H9 (cell line): ENCODE data around the gene MRPL9. TPM values are rescaled to one million over a fixed set of nuclear protein-coding genes. Genes with fewer than 3 reads are reported as not detected.

ENCODE experiments used
- DNase-seq: peaks from one replicate; pipeline ENCODE4 v3.0.0-alpha.2; 2017
- H2AFZ ChIP-seq: one replicate; pipeline ENCODE4 v1.6.1; 2013; ENCODE audit warnings: mild to moderate bottlenecking, low read length, control low read depth, moderate library complexity
- H2AK5ac ChIP-seq: 2 replicates; pipeline ENCODE4 v1.6.1; 2013; ENCODE audit warnings: low read length, control low read depth, mixed read lengths; ENCODE audit not compliant: insufficient read length
- H2BK120ac ChIP-seq: one replicate; pipeline ENCODE4 v1.6.1; 2013; ENCODE audit warnings: low read depth, mild to moderate bottlenecking, low read length, control low read depth, inconsistent platforms; ENCODE audit not compliant: poor library complexity, severe bottlenecking
- H2BK12ac ChIP-seq: 2 replicates; pipeline ENCODE4 v1.6.1; 2013; ENCODE audit warnings: low read length, control low read depth, mixed read lengths, low read depth; ENCODE audit not compliant: insufficient read length
- H2BK15ac ChIP-seq: 2 replicates; pipeline ENCODE4 v1.6.1; 2013; ENCODE audit warnings: low read depth, low read length, control low read depth
- H2BK20ac ChIP-seq: one replicate; pipeline ENCODE4 v1.6.1; 2013; ENCODE audit warnings: low read depth, mild to moderate bottlenecking, low read length, control low read depth, inconsistent platforms; ENCODE audit not compliant: poor library complexity, severe bottlenecking
- H2BK5ac ChIP-seq: 2 replicates; pipeline ENCODE4 v1.6.1; 2013; ENCODE audit warnings: low read length, control low read depth, mixed read lengths; ENCODE audit not compliant: insufficient read length
- H3K14ac ChIP-seq: 2 replicates; pipeline ENCODE4 v1.6.1; 2013; ENCODE audit warnings: low read length, control low read depth; ENCODE audit not compliant: insufficient read depth
- H3K18ac ChIP-seq: 2 replicates; pipeline ENCODE4 v1.6.1; 2013; ENCODE audit warnings: low read depth, mild to moderate bottlenecking, mixed read lengths, low read length, control low read depth; ENCODE audit not compliant: insufficient read length
- H3K23ac ChIP-seq: 2 replicates; pipeline ENCODE4 v1.6.1; 2013; ENCODE audit warnings: low read length, control low read depth, mixed read lengths, low read depth; ENCODE audit not compliant: insufficient read length
- H3K23me2 ChIP-seq: 2 replicates; pipeline ENCODE4 v1.6.1; 2013; ENCODE audit warnings: low read depth, mild to moderate bottlenecking, mixed read lengths, low read length, control low read depth; ENCODE audit not compliant: insufficient read length, poor library complexity, severe bottlenecking
- H3K27ac ChIP-seq: 2 replicates; pipeline ENCODE4 v1.5.1; 2013; ENCODE audit warnings: low read length, control low read depth, mixed read lengths, low read depth; ENCODE audit not compliant: insufficient read length
- H3K27me3 ChIP-seq: 2 replicates; pipeline ENCODE4 v1.6.1; 2013; ENCODE audit warnings: low read length, control low read depth, inconsistent platforms; ENCODE audit not compliant: insufficient read depth
- H3K4ac ChIP-seq: 2 replicates; pipeline ENCODE4 v1.6.1; 2013; ENCODE audit warnings: low read depth, mild to moderate bottlenecking, control low read depth, inconsistent platforms, low read length, moderate library complexity
- H3K4me1 ChIP-seq: 2 replicates; pipeline ENCODE4 v1.6.1; 2013; ENCODE audit warnings: low read length, control low read depth, inconsistent platforms; ENCODE audit not compliant: insufficient read depth
- H3K4me2 ChIP-seq: 2 replicates; pipeline ENCODE4 v1.6.1; 2013; ENCODE audit warnings: low read length, control low read depth, mixed read lengths; ENCODE audit not compliant: insufficient read length, insufficient read depth
- H3K56ac ChIP-seq: 2 replicates; pipeline ENCODE4 v1.6.1; 2013; ENCODE audit warnings: low read depth, mild to moderate bottlenecking, mixed read lengths, low read length, control low read depth; ENCODE audit not compliant: insufficient read length
- H3K79me1 ChIP-seq: 2 replicates; pipeline ENCODE4 v1.6.1; 2013; ENCODE audit warnings: low read depth, mild to moderate bottlenecking, moderate library complexity, low read length, control low read depth, inconsistent platforms; ENCODE audit not compliant: insufficient read depth, poor library complexity, severe bottlenecking
- H3K79me2 ChIP-seq: 2 replicates; pipeline ENCODE4 v1.6.1; 2013; ENCODE audit warnings: low read length, control low read depth, inconsistent platforms; ENCODE audit not compliant: insufficient read depth
- H3K9ac ChIP-seq: 2 replicates; pipeline ENCODE4 v1.6.1; 2013; ENCODE audit warnings: low read length, control low read depth, mixed read lengths; ENCODE audit not compliant: insufficient read length; ENCODE audit errors: extremely low read depth
- H3K9me3 ChIP-seq: one replicate; pipeline ENCODE4 v1.6.1; 2013; ENCODE audit warnings: low read depth, low read length, inconsistent platforms; ENCODE audit not compliant: control insufficient read depth
- H3T11ph ChIP-seq: one replicate; pipeline ENCODE4 v1.6.1; 2013; ENCODE audit warnings: mild to moderate bottlenecking, low read length, control low read depth, inconsistent platforms
- H4K20me1 ChIP-seq: one replicate; pipeline ENCODE4 v1.6.1; 2013; ENCODE audit not compliant: control insufficient read depth, insufficient read length, insufficient read depth
- H4K5ac ChIP-seq: 2 replicates; pipeline ENCODE4 v1.6.1; 2013; ENCODE audit warnings: low read depth, mild to moderate bottlenecking, mixed read lengths, low read length, control low read depth; ENCODE audit not compliant: insufficient read length
- H4K8ac ChIP-seq: replicated peaks from 2 replicates; pipeline ENCODE4 v1.6.1; 2013; ENCODE audit warnings: low read length, control low read depth, mixed read lengths, low read depth; ENCODE audit not compliant: insufficient read length
- H4K91ac ChIP-seq: 2 replicates; pipeline ENCODE4 v1.6.1; 2013; ENCODE audit warnings: low read depth, mild to moderate bottlenecking, moderate library complexity, mixed read lengths, low read length, control low read depth; ENCODE audit not compliant: insufficient read length
- H3K27ac Mint-ChIP-seq, 3 experiments: 2 replicates in 2 of 3; 3 replicates in 1 of 3; pipeline ENCODE4 v1.8.0; 2020 to 2021; ENCODE audit warnings: mixed read lengths in 3 of 3, mild to moderate bottlenecking in 1 of 3, moderate library complexity in 1 of 3
- H3K27me3 Mint-ChIP-seq: 2 replicates; pipeline ENCODE4 v1.8.0; 2021; ENCODE audit warnings: low read depth, mild to moderate bottlenecking, moderate library complexity, mixed read lengths
- H3K36me3 Mint-ChIP-seq, 3 experiments: 2 replicates in 2 of 3; 3 replicates in 1 of 3; pipeline ENCODE4 v1.8.0; 2020 to 2021; ENCODE audit warnings: low read depth in 3 of 3, mixed read lengths in 3 of 3; ENCODE audit not compliant: insufficient read depth in 1 of 3
- H3K4me1 Mint-ChIP-seq, 2 experiments: 2 replicates each; pipeline ENCODE4 v1.8.0; 2020; ENCODE audit warnings: mixed read lengths in 2 of 2
- H3K4me3 Mint-ChIP-seq, 2 experiments: 2 replicates in 1 of 2; 3 replicates in 1 of 2; pipeline ENCODE4 v1.8.0; 2020 to 2021; ENCODE audit warnings: mild to moderate bottlenecking in 2 of 2, mixed read lengths in 2 of 2, moderate library complexity in 1 of 2
- H3K9me3 Mint-ChIP-seq, 2 experiments: 2 replicates in 1 of 2; 3 replicates in 1 of 2; pipeline ENCODE4 v1.8.0; 2020; ENCODE audit warnings: mild to moderate bottlenecking in 2 of 2, mixed read lengths in 2 of 2, moderate library complexity in 1 of 2
- WGBS: extraction: QIAGEN DNeasy Blood & Tissue Kit; methylation state at CpG from one replicate; pipeline ENCODE4 v1.1.7; 2013; ENCODE audit warnings: missing lambda C conversion rate, low lambda C conversion rate, mixed read lengths; ENCODE audit not compliant: insufficient read length; ENCODE audit errors: extremely low coverage; 5-methylcytosine and 5-hydroxymethylcytosine counted together
- total RNA-seq: library from RNA; stranded (reverse); gene quantifications from 2 replicates; pipeline ENCODE4 v1.2.1, GENCODE V29; 2021
- TF ChIP-seq, protein P1 (sequence below): fragments of 200-600 bp; sonication (generic); conservative IDR thresholded peaks from 3 replicates; pipeline ENCODE4 v1.8.0; 2021; ENCODE audit warnings: antibody characterized with exemption, mild to moderate bottlenecking

The MRPL9 gene
- total RNA-seq, 1 experiment from 2014 or later, result 102 TPM

DNA sequence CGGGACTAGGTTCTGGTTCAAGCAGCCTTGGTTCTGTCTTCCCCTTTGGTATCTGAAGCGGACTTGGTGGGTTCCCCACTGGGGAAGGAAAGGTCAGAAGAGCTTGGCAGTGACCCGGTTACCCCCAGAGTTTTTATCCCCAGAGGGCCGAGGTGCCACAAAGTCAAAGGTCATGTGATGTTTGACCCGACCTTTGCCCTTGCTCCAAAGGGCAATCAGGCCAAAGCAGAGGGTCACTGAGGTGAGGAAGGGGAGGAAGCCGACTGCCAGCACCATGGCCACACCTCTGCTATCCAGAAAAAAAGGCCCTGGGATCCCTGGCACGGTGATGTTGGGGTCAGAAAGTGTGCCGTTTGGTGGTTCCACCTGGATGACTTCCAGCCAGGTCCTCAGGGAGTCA is 37.5 kb upstream of the MRPL9 start:
- Histone ChIP-seq H4K20me1 (no peaks in the 10 kb centered on the region), H2BK15ac (no peak overlapping the region), H4K8ac (no peak overlapping the region), H3K4me2 (no peak overlapping the region), H3K23ac (no peak overlapping the region), H3K4me1 (no peaks in the 10 kb centered on the region), H2BK5ac (no peak overlapping the region), H3K27ac (no peak overlapping the region), H2AFZ (no peak overlapping the region), H3K18ac (no peak overlapping the region), H2BK12ac (no peak overlapping the region), H3K79me1 (no peaks in the 10 kb centered on the region), H3K23me2 (no peaks in the 10 kb centered on the region), H2AK5ac (no peak overlapping the region), H4K5ac (no peak overlapping the region), H3K79me2 (no peaks in the 10 kb centered on the region), H3K9me3 (no peaks in the 10 kb centered on the region), H3K9ac (no peak overlapping the region), H3K14ac (no peak overlapping the region; the same call in 1 of the 2 replicates), H3T11ph (no peak overlapping the region), H4K91ac (no peak overlapping the region), H3K4ac (no peak overlapping the region), H3K27me3 (no peaks in the 10 kb centered on the region), H3K56ac (no peak overlapping the region), H2BK120ac (no peak overlapping the region), H2BK20ac (no peak overlapping the region)
- no CpG with 5 or more reads among the region's 8 CpGs for WGBS
- no peak overlapping the region for H3K27ac Mint-ChIP-seq
- DNase-seq, result no peak
- no peaks in the 10 kb centered on the region for H3K36me3 Mint-ChIP-seq
- peaks cover 11% of the 10 kb centered on the region for H3K27me3 Mint-ChIP-seq
- H3K9me3 Mint-ChIP-seq, result no peaks in the 10 kb centered on the region
- H3K4me1 Mint-ChIP-seq, result peaks cover 3 to 16% of the 10 kb centered on the region in 2 experiments; a peak in 3 of 4 replicates
- H3K4me3 Mint-ChIP-seq, result no peak overlapping the region
- TF ChIP-seq, protein P1, sequence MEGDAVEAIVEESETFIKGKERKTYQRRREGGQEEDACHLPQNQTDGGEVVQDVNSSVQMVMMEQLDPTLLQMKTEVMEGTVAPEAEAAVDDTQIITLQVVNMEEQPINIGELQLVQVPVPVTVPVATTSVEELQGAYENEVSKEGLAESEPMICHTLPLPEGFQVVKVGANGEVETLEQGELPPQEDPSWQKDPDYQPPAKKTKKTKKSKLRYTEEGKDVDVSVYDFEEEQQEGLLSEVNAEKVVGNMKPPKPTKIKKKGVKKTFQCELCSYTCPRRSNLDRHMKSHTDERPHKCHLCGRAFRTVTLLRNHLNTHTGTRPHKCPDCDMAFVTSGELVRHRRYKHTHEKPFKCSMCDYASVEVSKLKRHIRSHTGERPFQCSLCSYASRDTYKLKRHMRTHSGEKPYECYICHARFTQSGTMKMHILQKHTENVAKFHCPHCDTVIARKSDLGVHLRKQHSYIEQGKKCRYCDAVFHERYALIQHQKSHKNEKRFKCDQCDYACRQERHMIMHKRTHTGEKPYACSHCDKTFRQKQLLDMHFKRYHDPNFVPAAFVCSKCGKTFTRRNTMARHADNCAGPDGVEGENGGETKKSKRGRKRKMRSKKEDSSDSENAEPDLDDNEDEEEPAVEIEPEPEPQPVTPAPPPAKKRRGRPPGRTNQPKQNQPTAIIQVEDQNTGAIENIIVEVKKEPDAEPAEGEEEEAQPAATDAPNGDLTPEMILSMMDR, result no peak
